T-helper 2 cell (primary cell): Measurements from ENCODE around the gene SPSB2.
A peak's percentile ranks its signal among the peaks of the same experiment; 100 is the strongest.
"Not testable (repeated sequence)": the region's sequence is repeated elsewhere in the genome, so short reads cannot be mapped to it uniquely, and the experiment has no call there.

Experiments
- DNase-seq, 5 experiments: peaks; one replicate each; pipeline versions ENCODE4 v3.0.0 to v3.0.0-alpha.2; 2012 to 2022

The SPSB2 gene

DNA sequence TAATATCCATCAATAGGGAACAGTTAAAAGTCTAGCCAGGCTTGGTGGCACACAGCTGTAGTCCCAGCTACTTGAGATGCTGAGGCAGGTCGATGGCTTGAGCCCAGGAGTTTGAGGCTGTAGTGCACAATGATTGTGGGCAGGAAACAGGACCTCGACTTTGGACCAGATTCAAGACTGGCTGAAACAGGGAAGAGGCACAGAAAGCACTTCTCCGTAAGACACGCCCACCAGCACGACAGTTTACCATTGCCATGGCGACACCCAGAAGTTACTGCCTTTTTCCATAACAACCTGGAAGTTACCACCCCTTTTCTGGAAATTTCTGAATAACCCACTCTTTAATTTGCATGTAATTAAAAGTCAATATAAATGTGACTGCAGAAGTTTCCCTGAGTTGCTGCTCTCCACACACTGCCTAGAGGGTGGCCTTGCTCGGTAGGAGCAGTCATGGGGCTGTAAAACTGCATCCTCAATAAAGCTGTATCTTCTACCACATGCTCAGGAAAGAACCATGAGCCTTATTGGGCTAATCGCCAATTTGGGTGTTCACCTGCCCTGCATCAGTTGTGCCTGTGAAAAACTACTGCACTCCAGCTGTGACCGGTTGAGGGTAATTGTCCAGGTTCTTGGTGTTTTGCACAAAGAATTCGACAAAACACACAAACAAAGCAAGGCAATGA, 26.9 kb upstream of the SPSB2 start:
- DNase-seq, result no peak

GRCh38 chr12:6899427-6899826, 26.3 kb upstream of the SPSB2 start:
- no peak for DNase-seq

GRCh38 chr12:6896846-6897435, 23.8 kb upstream of the SPSB2 start:
- no peak for DNase-seq

- no peak for DNase-seq
Observed at GRCh38 chr12:6894321-6894720, 21.2 kb upstream of the SPSB2 start.

- DNase-seq, result not testable (repeated sequence)
Observed at GRCh38 chr12:6892683-6893082, 19.6 kb upstream of the SPSB2 start.

DNA sequence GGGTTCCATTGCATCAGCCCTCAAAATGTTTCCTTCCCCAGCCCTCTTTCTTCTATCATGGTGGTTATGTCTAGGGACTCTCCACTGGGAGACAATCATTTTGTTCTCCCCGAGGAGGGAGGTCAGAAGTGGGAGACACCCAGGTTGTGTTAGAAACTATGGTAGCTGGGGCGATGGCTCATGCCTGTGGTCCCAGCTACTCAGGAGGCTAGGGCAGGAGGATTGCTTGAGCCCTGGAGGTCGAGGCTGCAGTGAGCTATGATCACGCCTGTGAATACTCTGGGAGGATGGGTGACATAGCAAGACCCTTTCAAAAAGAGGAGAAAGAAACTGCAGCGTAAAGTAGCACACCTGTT, 18.5 kb upstream of the SPSB2 start:
- no peak for DNase-seq

DNA sequence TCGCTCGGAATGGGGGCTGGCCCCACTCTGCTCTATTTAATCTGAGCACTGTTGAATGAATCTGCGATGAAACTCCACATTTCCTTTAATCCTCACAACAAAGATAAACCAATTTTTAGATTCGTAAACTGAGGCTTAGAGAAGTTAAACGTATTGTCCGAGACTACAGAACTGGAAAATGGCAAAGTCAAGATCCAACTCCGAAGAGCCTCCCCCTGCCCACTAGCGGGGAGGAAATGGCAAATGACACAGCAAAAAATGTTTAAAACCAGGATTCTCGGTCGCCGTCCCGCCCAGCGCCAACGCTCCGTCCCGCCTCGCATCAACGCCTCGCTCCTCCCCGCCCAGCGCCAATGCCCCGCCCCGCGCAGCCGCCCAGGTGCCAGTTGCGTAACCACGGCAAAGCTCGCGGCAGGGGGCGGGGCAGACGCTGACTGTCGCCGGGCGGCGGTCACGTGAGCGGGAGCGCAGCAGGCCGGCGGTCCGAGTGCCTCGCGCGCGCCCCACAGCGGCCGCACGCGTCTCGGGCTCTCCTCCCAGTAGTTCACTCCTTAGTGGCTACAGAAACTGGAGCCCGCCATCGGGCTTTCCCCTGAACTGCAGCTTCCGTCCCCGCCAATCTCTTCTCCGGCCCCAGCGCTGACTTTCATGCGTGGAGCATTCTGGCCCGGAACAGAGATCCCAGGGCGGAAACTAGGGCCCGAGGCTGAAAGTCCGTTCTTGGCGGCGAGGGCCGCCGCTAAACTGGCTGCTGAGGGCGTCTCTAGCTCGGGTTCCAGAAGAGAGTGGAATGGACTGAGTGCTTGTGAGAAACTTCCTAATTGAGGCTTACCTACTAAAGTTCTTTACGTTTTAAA, 17.9 kb upstream of the SPSB2 start:
- DNase-seq, result peak; percentile 97 to 99 (median 98)

DNA sequence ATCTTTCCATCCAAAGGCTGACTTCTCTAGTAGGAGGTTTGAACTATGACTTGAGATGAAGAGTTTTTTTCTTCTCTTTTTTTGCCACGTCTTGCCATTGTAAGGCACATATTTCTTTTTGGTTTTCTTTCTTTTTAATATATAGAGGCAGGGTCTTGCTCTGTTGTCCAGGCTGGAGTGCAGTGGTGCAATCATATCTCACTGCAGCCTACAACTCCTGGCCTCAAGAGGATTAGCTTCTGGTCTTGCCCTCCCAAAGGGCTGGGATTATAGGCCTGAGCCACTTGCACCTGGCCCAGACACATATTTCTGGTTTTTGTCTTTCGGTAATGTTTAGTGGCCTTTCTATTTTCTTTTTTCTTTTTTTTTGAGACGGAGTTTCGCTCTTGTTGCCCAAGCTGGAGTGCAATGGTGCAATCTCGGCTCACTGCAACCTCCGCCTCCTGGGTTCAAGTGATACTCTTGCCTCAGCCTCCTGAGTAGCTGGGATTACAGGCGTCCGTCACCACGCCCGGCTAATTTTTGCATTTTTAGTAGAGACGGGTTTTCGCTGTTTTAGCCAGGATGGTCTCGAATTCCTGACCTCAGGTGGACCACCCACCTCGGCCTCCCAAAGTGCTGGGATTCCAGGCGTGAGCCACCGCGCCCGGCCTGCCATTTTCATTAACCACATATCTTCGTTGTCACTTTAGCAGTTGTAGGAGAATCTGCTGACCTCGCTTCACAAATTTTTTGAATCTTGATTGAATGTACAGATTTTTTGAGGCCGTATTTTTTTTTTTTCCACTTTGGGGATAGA, 16.9 kb upstream of the SPSB2 start:
- not testable (repeated sequence) for DNase-seq

- not testable (repeated sequence) for DNase-seq
Observed at GRCh38 chr12:6888794-6889193, 15.7 kb upstream of the SPSB2 start.

DNA sequence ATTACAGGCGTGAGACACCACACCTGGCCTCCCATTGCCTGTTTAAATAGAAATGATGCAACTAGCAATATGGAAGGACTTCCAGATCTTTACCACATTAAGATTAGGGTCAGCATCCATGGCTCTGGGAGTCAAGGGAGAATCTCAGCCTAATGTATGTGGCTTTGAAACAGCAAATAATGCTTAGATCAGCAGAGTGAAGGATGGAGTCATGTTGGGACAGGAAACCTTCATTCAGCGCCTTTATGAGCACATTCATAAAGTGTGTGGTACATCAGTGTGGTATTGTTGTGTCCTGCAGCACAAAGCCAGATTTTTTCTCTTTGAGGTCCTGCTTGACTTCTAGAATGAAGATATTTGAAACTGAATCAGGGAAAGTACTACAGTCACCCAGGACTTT, 15.3 kb upstream of the SPSB2 start:
- DNase-seq, result peak in 1 of 5 experiments; percentile 36

GRCh38 chr12:6887460-6887859, 14.4 kb upstream of the SPSB2 start:
- no peak for DNase-seq

- not testable (repeated sequence) for DNase-seq
Observed at GRCh38 chr12:6886206-6886999, 13.3 kb upstream of the SPSB2 start.

- DNase-seq, result no peak
Observed at GRCh38 chr12:6884539-6884938, 11.4 kb upstream of the SPSB2 start.

DNA sequence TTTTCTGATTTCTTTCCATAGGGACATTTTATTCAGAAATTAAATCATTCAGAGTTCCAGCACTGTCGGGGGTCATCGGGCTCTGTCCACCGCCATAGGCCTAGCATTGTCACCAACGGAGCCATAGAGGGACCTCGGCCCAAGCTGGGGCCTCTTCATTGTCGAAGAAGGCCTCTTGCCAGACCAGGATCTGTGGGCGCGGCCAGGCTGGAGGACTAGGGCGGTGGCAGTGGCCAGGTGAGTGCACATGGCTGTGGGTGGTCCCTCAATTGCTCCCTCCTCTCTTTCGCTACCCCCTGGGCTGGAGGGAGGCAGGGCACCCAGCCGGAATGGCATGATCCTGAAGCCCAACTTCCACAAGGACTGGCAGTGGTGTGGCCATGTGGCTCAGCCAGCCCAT, 10.6 kb upstream of the SPSB2 start:
- DNase-seq, result no peak

GRCh38 chr12:6883252-6883651, 10.1 kb upstream of the SPSB2 start:
- no peak for DNase-seq

GRCh38 chr12:6879824-6880223, 6.7 kb upstream of the SPSB2 start:
- not testable (repeated sequence) for DNase-seq

GRCh38 chr12:6874015-6874368, 889 bp upstream of the SPSB2 start:
- DNase-seq, result not testable (repeated sequence)

- DNase-seq, result peak; percentile 69 to 84 (median 77)
Observed at GRCh38 chr12:6872073-6873048, 742 bp downstream of the SPSB2 start.

DNA sequence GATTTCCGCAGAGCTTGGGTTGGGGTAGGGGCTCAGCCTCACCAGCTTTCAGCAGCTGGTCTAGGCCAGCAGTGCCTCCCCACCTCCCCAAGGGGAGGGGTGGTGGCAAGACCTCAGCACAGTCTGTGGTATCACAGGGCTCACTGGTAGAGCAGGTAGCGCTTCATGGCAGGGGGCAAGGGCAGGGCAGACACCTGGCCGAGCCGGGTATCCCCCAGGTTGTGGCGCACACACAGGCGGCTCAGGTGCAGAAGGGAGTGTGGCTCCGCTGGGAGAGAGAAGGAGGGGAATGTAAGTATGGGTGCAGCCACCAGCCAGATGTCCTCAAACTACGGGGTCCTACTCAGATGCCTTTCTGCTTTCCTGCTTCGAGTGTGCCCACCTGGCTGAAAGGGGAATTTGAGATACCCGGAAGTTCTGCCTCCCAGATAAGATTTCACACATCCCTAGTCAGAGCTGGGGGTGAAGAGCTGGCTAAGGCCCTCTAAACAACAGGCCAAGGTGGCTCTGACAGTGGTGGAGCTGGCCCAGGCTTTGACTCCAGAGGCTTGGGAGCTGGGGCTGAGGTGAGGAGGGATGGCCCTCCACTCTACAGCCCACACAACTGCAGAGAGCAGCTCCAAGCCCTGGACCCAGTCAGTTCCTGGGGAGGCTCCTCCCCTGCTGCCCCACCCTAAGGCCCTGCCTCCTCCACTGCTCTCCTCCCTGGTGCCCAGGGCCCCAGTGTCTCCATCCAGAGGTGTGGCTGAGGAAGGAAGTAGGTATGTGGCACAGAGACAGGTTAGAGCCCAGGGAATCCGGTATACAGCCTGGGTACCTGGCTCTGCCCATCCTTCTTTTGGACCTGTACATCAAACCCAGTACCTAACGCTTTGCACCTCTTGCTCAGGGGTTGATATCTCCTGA, 1.8 kb downstream of the SPSB2 start:
- DNase-seq, result peak in 2 of 5 experiments; percentile 25 to 69

DNA sequence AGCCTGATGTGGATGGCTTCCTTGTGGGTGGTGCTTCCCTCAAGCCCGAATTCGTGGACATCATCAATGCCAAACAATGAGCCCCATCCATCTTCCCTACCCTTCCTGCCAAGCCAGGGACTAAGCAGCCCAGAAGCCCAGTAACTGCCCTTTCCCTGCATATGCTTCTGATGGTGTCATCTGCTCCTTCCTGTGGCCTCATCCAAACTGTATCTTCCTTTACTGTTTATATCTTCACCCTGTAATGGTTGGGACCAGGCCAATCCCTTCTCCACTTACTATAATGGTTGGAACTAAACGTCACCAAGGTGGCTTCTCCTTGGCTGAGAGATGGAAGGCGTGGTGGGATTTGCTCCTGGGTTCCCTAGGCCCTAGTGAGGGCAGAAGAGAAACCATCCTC, 2.8 kb downstream of the SPSB2 start:
- not testable (repeated sequence) for DNase-seq
